Hepatocyte (in vitro differentiated cells): ENCODE results near the gene NANS. TPM values are rescaled to one million over a fixed set of nuclear protein-coding genes. Genes with fewer than 3 reads are reported as not detected.

Experiments used
- DNase-seq: peaks from one replicate; pipeline ENCODE4 v3.0.0-alpha.2; 2016; ENCODE audit warnings: low spot score
- H2AFZ ChIP-seq: fragments of 200-600 bp; sonication (generic); 2 replicates; pipeline ENCODE4 v1.6.0; 2016; ENCODE audit warnings: antibody characterized with exemption, mild to moderate bottlenecking
- H3K27ac ChIP-seq: fragments of 200-600 bp; sonication (generic); 2 replicates; pipeline ENCODE4 v1.5.1; 2016; ENCODE audit warnings: mild to moderate bottlenecking
- H3K27me3 ChIP-seq: fragments of 200-600 bp; sonication (generic); 2 replicates; pipeline ENCODE4 v1.6.1; 2016
- H3K36me3 ChIP-seq: fragments of 200-600 bp; sonication (generic); replicated peaks from 2 replicates; pipeline ENCODE4 v1.5.1; 2016; ENCODE audit warnings: low read depth; ENCODE audit not compliant: insufficient read depth
- H3K4me1 ChIP-seq: fragments of 200-600 bp; sonication (generic); 2 replicates; pipeline ENCODE4 v1.5.1; 2016; ENCODE audit warnings: mild to moderate bottlenecking, moderate library complexity; ENCODE audit not compliant: insufficient read depth
- H3K4me2 ChIP-seq: fragments of 200-600 bp; sonication (generic); 2 replicates; pipeline ENCODE4 v1.6.0; 2016
- H3K4me3 ChIP-seq: fragments of 200-600 bp; sonication (generic); 2 replicates; pipeline ENCODE4 v1.5.1; 2016; ENCODE audit warnings: mild to moderate bottlenecking
- H3K79me2 ChIP-seq: fragments of 200-600 bp; sonication (generic); 2 replicates; pipeline ENCODE4 v1.6.0; 2017; ENCODE audit warnings: mild to moderate bottlenecking
- H3K9me2 ChIP-seq: fragments of 200-600 bp; sonication (generic); replicated peaks from 2 replicates; pipeline ENCODE4 v1.6.0; 2017; ENCODE audit warnings: mild to moderate bottlenecking; ENCODE audit not compliant: insufficient read depth
- H3K9me3 ChIP-seq: fragments of 200-600 bp; sonication (generic); 2 replicates; pipeline ENCODE4 v1.5.1; 2016; ENCODE audit warnings: low read depth, mild to moderate bottlenecking
- H4K20me1 ChIP-seq: fragments of 200-600 bp; sonication (generic); 2 replicates; pipeline ENCODE4 v1.6.0; 2016; ENCODE audit warnings: mild to moderate bottlenecking; ENCODE audit not compliant: insufficient read depth, poor library complexity, severe bottlenecking
- CTCF ChIP-seq: fragments of 200-600 bp; sonication (generic); IDR thresholded peaks from 2 replicates; pipeline ENCODE4 v1.5.1; 2016; ENCODE audit warnings: antibody characterized with exemption, mild to moderate bottlenecking; ENCODE audit not compliant: poor library complexity
- EZH2 ChIP-seq: fragments of 200-600 bp; sonication (generic); IDR thresholded peaks from 2 replicates; pipeline ENCODE4 v1.6.1; 2016; ENCODE audit warnings: antibody characterized with exemption, mild to moderate bottlenecking, borderline replicate concordance
- EZH2phosphoT487 ChIP-seq: fragments of 200-600 bp; sonication (generic); IDR thresholded peaks from one replicate; pipeline ENCODE4 v1.6.1; 2018; ENCODE audit warnings: antibody characterized with exemption, mild to moderate bottlenecking, low read depth, moderate library complexity; ENCODE audit not compliant: unreplicated experiment, severe bottlenecking
- WGBS: methylation state at CpG from one replicate; pipeline ENCODE4 v1.1.6; 2016; ENCODE audit warnings: low lambda C conversion rate; ENCODE audit errors: missing lambda C conversion rate; 5-methylcytosine and 5-hydroxymethylcytosine counted together
- polyA plus RNA-seq: library from polyadenylated mRNA; unstranded; fragments of >200 nt; fragmentation: Nextera tagmentation; extraction: Ambion mirVana; gene quantifications from 2 replicates; pipeline ENCODE4 v1.2.1, GENCODE V29; 2016
- total RNA-seq: library from RNA; depleted of rRNA; stranded (reverse); fragments of >200 nt; gene quantifications from 2 replicates; pipeline ENCODE4 v1.2.3, GENCODE V29; 2014

Gene NANS
- total and polyA plus RNA-seq, 2 experiments from 2014 or later = 62.9 to 88.8 TPM

GRCh38 chr9:98081477-98082219, 25.1 kb downstream of the NANS start:
- H3K27me3 ChIP-seq = no peaks in the 10 kb centered on the region
- no peaks in the 10 kb centered on the region for H3K4me1 ChIP-seq
- TF ChIP-seq EZH2phosphoT487 = no peak
- no peak for TF ChIP-seq EZH2
- H3K79me2 ChIP-seq = peaks cover 7% of the 10 kb centered on the region
- no peaks in the 10 kb centered on the region for H3K9me2 ChIP-seq
- no peak overlapping the region for H3K4me3 ChIP-seq
- 90% methylated on average over 6 of the region's 6 CpGs for WGBS
- no peak overlapping the region for H2AFZ ChIP-seq
- H3K9me3 ChIP-seq = no peaks in the 10 kb centered on the region
- H3K36me3 ChIP-seq = no peaks in the 10 kb centered on the region
- no peaks in the 10 kb centered on the region for H4K20me1 ChIP-seq
- H3K4me2 ChIP-seq = no peak overlapping the region
- H3K27ac ChIP-seq = no peak overlapping the region
- peak; percentile 37 for DNase-seq

GRCh38 chr9:98083061-98083501, 26.5 kb downstream of the NANS start:
- 97% methylated on average over 2 of the region's 2 CpGs for WGBS
- Histone ChIP-seq H4K20me1 (no peaks in the 10 kb centered on the region), H3K79me2 (no peaks in the 10 kb centered on the region), H3K4me3 (no peak overlapping the region), H3K4me2 (no peak overlapping the region), H3K36me3 (no peaks in the 10 kb centered on the region), H3K27ac (no peak overlapping the region), H3K9me3 (no peaks in the 10 kb centered on the region), H3K4me1 (no peaks in the 10 kb centered on the region), H2AFZ (no peak overlapping the region), H3K27me3 (no peaks in the 10 kb centered on the region), H3K9me2 (no peaks in the 10 kb centered on the region)
- DNase-seq = peak; percentile 23
- no peak for TF ChIP-seq EZH2phosphoT487
- no peak for TF ChIP-seq CTCF
- no peak for TF ChIP-seq EZH2

- Histone ChIP-seq H3K4me1 (no peaks in the 10 kb centered on the region), H3K9me2 (no peaks in the 10 kb centered on the region), H3K4me3 (no peak overlapping the region), H3K4me2 (no peak overlapping the region), H3K36me3 (no peaks in the 10 kb centered on the region), H3K79me2 (no peaks in the 10 kb centered on the region), H3K27me3 (no peaks in the 10 kb centered on the region), H4K20me1 (no peaks in the 10 kb centered on the region), H3K27ac (no peak overlapping the region), H2AFZ (no peak overlapping the region), H3K9me3 (no peaks in the 10 kb centered on the region)
- no peak for TF ChIP-seq EZH2phosphoT487
- TF ChIP-seq CTCF = no peak
- no peak for DNase-seq
- 92% methylated on average over 7 of the region's 7 CpGs for WGBS
These were observed 27.1 kb downstream of the NANS start for GRCh38 chr9:98083566-98084183.

- TF ChIP-seq CTCF (no peak), EZH2 (no peak), EZH2phosphoT487 (no peak)
- Histone ChIP-seq H3K4me1 (no peaks in the 10 kb centered on the region), H3K79me2 (no peaks in the 10 kb centered on the region), H4K20me1 (no peaks in the 10 kb centered on the region), H3K27me3 (no peaks in the 10 kb centered on the region), H3K9me2 (no peaks in the 10 kb centered on the region), H3K4me2 (no peak overlapping the region), H3K4me3 (no peak overlapping the region), H3K27ac (no peak overlapping the region), H3K9me3 (no peaks in the 10 kb centered on the region), H2AFZ (no peak overlapping the region), H3K36me3 (no peaks in the 10 kb centered on the region)
- no peak for DNase-seq
- 93% methylated on average over 3 of the region's 3 CpGs for WGBS
These were observed 27.9 kb downstream of the NANS start for GRCh38 chr9:98084396-98084795.
